Stimulated activated CD8-positive, alpha-beta memory T cell treated with anti-CD3 and anti-CD28 coated beads, Interleukin-7, amount 100 ng/mL, for 48 hours (primary cell): Measurements from ENCODE around the gene ZFR2.
A peak's percentile ranks its signal among the peaks of the same experiment; 100 is the strongest.
"Not testable (repeated sequence)": the region's sequence is repeated elsewhere in the genome, so short reads cannot be mapped to it uniquely, and the experiment has no call there.

Source experiments
- DNase-seq, 2 donors: peaks; one replicate each; pipeline ENCODE4 v3.0.0-alpha.2; 2020; ENCODE audit warnings: low read depth in 1 of 2; ENCODE audit errors: extremely low read depth in 1 of 2

ZFR2 gene

DNA sequence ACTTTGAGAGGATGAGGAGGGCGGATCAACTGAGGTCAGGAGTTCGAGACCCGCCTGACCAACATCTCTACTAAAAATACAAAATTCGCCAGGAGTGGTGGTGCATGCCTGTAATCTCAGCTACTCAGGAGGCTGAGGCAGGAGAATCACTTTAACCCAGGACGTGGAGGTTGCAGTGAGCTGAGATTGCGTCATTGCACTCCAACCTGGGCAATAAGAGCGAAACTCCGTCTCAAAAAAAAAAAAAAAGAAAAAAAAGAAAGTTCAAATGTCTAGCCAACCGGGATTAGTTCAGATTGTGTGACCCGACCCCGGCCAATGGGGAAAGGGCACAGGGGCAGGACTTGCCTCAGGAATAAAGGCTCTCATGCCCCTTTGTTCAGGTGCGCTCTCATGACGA lies 5.9 kb upstream of the ZFR2 start:
- not testable (repeated sequence) for DNase-seq

DNA sequence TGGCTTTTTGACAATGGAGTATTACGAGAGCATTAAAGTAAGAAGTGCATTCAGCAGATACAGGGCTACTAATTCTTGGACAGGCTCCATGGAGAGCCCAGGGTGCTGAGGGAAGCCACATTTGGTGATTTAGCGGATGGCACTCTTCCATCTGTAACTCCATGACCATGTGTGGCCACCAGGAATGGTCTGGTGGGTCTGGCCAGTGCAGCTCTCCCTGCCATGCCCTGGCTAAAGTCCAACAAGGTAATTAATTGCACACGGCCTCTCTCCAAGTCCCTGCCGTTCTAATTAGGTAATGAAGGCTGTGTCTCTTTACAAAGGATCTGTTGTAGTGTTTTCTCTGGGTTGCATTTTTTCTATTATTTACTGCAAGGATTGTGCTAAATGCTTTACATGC lies 4.3 kb upstream of the ZFR2 start:
- no peak for DNase-seq

DNA sequence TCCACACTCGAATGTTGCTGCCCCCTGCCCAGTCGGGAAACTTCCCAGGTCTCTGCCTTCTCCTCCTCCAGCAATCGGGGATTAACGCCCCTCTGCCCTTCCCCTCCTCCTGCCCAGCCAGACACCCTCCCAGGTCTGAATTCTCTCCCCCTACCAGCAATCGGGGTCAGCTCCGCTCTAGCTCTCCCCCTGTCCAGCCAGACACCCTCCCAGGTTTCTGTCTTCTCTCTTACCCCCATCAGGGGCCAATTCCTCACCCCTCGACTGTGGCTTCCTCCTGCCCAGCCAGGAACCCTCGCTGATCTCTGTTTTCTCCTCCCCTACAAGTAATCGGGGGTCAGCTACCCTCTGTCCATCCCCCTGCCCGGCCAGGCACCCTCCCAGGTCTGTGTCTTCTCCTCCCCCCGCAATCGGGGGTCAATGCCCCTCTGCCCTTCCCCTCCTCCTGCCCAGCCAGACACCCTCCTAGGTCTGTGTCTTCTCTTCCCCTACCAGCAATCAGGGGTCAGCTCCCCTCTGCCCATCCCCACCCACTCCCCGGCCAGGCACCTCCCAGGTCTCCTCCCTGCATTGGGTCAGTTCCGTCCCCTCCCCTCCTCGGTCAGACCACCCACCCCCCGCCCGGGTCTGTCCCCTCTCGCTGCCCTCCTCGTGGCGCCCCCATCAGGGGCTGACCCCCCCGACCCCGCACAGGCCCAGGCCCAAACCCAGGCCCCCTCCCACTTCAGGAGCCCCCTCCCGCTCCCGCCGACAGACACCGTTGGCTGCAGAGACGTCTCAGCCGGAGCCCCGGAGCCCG lies 668 bp downstream of the ZFR2 start:
- DNase-seq: no peak

DNA sequence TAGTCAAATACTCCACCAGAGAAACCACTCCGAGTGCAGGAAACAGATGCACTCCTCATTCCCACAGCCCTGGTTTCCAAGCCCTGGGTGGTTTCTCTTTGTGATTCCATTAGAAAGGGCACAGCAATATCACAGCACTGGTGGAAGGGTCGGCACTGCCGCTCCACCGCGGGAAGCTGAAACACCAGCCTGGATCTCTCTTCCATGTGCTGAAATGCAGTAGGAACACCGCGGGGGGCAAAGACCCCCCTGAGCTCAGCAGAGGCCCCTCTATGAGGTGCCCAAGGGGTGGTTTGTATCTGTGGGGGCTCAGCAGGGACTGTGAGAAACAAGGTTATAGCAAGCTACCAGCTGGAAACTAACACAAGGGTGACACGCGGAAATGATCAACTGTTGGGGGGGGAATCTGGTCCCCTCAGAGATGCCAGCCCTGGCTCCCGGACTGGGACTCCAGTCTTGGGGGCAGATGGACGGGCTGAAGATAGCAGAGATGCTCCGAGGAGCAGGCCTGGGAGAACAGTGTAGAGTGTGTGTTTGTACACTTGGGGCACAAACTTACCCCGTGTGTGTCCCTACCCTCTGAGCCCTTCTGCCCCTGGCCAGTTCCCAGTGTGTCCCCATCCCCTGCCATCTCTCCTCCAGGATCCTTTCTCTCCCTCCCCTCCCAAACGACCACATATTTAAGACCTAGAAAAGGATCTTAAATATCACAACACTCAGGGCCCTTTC lies 1.8 kb downstream of the ZFR2 start:
- DNase-seq: no peak

DNA sequence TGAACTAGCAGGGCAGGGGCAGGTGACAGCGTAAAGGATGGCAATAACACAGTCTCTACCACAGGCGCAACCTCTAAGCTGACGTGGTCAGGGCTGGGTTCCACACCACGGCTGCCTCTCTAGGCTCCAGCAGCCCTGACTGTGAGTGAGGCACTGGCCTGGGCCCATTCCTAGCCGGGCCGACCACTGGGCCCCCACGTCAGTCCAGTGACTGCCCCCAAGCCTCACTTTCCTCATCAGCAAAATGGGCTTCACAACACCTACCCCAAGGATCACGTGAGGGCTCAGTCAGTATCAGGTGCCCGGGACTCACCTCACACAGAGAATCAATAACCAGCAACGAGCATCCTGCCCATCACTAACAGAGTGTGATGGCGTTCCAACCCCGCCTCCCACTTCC lies 5.2 kb downstream of the ZFR2 start:
- DNase-seq: no peak

DNA sequence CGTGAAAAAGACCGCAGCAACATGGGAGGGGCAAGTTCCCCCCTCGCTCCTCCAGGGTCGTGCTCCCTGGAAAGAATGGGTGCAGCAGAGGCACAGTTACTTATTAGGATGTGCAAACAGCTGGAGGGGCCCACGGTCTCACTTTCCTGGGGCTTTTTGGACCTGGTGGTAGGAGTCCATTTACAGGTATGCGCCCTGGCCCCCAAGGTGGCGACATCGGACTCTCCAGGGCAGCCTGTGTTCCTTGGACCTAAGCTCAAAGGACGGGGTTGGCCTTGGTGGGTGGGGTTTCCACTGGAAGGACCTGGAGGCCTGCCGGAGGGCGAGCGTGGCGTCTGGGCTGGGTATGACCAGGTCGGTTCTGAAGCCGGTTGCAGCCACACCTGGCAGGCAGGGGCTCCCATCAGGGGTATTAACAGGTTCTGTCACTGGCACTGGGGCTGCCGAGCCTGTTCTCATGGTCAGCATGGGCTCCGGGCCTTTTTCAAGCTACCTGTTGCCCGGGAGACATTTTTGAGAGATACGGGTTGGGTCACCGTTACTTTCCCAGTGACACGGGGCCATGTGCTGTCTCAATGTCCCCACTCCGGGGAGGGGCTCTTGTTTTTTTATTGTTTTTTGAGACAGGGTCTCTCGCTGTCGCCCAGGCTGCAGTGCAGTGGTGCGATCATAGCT lies 5.9 kb downstream of the ZFR2 start:
- no peak for DNase-seq

DNA sequence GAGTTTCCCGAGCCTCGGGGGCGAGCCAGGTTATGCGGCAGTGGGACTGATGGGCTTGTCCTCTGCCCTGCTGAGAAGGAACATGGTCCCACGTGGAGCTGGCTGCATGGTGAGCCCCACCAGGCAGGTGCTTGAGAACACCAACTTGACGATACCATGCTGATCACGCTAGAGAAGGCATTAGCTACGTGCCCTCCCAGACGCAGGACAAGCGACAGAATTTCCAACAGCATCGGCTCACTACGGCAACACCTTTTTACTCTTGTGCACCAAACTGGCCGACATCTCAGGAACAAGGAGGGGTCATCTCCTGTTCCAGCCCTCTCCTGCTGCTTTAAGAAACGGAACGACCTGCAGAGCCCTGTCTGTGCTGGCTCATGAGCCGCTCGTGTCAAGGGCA lies 8.3 kb downstream of the ZFR2 start:
- DNase-seq: no peak

DNA sequence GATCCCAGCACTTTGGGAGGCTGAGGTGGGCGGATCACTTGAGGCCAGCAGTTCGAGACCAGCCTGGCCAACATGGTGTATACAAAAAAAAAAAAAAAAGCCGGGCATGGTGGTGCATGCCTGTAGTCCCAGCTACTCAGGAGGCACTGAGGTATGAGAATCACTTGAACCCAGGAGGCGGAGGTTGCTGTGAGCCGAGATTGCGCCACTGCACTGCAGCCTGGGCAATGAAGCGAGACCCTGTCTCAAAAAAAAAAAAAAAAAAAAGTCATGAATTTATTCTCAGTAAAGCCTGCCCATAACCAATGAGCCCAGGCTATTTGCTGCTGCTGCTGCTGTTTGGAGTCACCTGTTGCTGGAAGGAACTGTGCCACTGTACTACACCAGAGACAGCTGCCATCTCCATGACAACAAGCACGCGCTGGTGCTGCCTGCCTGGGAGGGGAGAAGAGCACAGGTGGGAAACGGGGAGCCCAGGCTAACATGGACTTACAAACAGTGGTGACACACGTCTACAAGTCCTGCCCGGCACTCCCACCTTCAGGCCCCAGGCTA lies 11.3 kb downstream of the ZFR2 start:
- DNase-seq: no peak

DNA sequence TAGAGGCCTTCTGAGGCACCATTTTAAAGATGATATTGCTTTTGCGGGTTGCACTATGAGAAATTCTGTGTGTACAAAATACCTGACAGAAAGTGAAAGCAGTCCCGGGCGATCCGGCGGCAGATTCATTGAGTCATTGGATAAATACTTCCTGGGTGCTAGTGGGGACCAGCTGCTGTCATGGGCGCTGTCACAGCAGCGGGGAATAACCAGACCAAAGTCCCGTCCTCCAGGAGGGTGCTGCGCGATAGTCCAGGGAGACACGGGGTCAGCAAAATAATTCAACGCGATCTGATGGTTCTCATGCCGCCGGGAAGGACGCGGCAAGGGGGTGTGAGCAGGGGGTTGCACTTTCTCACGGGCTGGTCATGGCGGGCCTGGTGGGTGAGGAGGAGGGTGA lies 13.5 kb downstream of the ZFR2 start:
- no peak for DNase-seq

DNA sequence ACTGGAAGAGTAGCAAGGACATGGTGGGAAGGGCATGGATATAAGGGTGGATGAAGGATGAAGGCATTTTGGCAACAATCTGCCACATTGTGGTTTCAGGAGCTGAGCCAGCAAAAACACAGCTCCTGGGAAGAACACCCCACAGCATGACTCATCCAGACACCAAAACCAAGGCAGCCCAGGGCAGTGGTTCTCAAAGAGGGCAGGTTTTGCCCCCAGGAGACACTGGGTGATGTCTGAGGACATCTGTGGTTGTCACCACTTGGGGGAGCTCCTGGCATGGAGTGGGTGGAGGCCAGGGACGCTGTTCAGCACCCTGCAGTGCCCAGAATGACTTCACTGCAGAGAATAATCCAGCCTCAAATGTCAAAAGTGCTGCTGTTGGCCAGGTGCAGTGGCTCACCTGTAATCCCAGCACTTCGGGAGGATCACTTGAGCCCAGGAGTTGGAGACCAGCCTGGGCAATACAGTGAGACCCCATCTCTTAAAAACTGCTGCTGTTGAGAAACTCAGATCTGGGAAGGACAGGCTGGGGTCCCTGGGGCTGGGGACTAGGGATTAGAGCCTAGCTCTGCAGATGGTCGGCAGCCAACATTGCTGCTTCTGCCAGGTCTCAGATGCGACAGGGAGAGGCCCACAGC lies 16.1 kb downstream of the ZFR2 start:
- no peak for DNase-seq

DNA sequence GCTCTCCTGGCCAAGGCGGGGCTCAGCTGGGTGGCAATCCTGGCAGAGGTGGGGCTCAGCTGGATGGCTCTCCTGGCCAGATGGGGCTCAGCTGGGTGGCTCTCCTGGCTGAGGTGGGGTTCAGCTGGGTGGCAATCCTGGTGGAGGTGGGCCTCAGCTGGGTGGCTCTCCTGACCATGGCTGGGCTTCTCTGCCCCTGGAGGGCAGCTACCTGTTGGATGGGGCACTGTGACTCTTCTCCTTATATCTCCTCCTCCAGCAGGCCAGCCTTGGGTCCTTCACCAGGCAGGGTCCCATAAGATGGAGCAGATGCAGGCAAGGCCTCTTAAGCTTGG lies 16.7 kb downstream of the ZFR2 start:
- DNase-seq: no peak

DNA sequence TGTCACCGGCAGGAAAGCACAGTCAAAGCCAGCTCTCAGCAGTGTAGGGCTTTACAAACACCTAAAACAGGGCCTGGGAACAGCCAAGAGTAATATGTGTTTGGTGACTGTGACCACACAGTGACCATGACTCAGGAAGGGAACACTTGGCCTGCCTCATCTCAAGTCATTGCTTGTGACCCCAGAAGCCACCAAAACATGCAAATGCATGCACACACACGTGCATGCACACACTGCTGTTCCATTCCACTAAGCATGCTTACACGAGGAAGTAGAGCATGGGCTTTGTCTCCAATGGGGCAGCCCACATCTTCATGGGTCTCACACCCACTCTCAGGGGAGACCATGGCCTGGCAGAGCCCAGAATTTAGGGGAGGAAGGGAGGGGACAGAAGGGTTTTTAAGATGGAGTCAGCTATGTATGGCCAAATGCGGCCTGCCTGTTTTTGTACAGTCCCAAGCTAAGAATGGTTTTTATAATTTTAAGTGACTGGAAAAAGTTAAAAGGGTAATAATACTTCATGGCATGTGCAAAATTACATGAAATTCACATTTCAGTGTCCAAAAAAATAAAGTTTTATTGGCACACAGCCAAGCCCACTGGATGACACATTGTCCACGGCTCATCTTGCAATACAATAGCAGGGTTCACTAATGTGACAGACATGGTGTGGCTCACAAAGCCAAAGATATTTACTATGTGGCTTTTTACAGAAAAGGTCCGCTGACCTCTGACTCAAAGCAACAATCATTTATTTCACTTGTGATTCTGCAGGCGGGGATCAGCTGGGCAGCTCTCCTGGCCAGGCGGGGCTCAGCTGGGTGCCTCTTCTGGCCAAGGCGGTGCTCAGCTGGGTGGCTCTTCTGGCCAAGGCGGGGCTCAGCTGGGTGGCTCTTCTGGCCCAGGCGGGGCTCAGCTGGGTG lies 17.3 kb downstream of the ZFR2 start:
- no peak for DNase-seq

DNA sequence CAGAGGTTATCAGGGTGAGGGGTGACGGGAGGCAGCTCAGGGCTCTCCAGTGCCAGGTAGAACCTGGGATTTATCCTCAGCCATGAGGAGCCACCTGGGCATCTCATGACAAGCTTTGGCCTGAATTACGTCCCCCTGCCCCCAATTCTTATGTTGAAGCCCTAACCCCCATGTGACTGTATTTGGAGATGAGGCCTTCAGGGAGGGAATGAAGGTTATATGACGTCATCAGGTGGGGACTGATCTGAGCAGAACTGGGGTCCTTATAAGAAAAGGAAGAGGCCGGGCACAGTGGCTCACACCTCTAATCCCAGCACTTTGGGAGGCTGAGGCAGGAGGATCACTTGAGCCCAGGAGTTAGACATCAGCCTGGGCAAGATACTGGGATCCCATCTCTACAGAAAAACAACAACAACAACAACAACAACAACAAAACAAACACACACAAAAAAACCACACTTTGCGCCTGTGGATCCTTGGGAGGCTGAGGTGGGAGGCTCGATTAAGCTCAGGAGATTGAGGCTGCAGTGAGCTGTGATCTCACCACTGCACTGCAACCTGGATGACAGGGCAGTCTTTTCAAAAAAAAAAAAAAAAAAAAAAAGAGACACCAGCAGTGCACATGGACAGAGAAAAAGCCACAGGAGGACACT lies 18.4 kb downstream of the ZFR2 start:
- no peak for DNase-seq

DNA sequence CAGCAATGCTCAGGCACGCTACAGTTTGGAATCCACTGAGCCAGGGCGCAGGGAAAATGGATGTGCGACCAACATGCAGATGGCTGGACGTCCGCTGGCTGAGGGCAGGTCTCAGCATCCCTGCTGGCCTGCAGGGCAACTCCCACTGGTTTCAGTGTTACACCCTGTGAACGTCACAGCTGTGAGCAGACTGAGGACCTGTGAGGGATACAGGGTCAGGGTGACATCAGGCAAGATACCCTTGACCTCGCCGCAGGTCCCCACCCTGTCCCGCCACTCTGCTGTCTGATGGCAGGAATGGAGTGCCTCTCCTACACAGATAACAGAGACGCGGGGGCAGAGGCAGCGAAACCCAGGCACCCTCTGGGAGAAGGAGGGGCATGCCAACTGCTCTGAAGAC lies 19.1 kb downstream of the ZFR2 start:
- DNase-seq: no peak

DNA sequence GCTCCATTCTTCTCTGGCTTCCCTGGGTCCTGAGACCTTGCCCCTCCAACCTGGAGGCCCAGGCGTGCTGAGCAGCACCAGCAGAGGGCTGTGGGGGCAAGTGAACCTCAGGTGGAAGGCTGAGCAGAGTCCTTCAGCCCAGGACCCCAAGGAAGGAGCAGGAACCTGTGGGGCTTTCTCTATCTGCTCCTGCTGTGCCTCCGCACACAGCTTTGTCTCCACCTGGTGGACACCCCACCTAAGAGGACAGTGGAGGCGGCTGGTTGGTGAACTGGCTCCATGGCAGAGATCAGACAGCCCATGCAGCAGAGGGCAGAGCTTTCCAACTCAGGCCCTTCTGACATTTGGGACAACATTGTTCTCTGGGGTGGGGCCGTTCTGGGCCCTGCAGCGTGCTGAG lies 19.7 kb downstream of the ZFR2 start:
- DNase-seq: peak in 1 of 2 donors; percentile 31

DNA sequence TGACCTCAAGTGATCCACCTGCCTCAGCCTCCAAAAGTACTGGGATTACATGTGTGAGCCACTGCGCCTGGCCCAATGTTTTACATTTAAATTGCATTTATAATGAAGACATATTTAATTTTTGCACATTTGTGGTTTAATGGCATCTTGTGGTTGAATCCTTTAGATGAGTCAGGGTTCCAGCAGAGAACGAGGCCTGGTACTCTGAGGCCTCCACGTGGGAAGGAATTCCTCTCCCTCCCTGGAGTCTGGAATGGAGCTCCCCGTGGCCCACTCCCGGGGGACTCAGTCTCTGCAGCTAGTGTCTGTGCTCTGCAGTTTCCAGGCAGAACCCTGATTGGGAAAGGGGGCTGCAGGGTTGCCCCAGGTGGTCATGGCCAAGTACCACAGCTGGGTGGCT lies 24.2 kb downstream of the ZFR2 start:
- DNase-seq: no peak

DNA sequence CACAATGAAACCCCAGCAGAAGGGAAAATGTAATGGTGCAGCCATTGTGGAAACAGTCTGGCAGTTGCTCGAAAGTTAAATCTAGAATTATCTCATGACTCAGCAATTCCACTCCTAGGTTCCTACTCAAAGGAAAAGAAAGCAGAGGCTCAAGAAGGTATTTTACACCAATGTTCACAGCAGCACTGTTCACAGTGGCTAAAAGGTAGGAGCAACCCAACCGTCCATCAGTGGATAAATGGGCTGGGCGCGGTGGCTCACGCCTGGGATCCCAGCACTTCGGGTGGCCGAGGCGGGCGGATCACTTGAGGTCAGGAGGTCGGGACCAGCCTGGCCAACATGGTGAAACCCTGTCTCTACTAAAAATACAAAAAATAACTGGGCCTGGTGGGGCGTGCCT lies 25.9 kb downstream of the ZFR2 start:
- DNase-seq: no peak

DNA sequence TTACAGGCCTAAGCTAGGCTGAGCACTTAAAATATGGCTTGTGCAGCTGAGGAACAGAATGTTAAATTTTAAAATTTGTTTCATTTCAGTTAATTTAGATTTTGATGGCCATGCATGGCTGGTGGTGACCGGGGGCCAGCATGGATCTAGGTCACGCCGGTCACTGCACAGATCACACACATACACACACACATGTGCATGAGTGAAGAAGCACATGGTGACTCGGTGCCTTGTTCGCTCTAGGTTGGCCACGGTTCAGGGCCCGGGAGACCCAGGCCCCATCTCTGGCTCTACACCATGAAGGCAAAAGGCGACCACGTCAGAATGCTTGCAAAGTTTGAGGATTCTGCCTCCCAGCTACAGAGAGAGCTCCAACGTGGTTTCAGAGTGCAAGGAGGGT lies 28.0 kb downstream of the ZFR2 start:
- no peak for DNase-seq

DNA sequence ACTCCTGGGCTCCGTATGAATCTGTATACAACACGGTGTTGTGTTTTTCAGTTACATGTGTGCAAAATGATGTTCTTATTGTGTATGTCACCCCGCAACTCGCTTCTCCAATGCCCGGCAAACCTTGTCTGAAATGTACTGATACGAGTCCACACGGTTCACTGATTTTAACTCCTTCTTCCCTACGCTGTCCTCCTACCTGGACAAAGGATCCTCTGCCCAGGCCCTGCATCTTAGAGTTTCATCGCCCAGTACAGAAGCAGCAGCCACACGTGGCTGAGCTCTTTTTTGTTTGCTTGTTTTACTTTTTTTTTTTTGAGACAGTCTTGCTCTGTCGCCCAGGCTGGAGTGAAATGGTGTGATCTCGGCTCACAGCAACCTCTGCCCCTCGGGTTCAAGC lies 28.9 kb downstream of the ZFR2 start:
- DNase-seq: no peak

DNA sequence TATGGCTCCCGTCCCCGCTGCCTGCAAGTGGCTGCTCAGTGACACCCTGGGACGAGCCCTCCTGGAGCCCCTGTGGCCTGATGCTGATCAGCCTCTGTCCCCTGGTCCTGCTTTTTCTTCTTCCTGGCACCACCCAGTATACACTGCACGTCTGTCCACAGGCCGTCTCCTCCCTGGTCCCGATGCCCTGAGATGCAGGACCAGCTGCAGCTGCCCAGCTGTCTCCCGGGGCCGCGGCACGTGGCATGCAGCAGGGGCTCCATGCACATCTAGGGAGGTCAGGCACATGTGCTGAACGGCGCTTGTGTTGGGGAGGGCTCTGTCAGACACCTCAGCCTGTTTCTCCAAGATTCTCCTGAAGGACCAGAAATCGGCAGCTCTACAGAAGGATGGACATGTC lies 30.2 kb downstream of the ZFR2 start:
- DNase-seq: no peak
